Measurements from ENCODE around the gene ZNF511. TPM values are rescaled to one million over a fixed set of nuclear protein-coding genes. Genes with fewer than 3 reads are reported as not detected.

ZNF511 gene
- total and polyA plus RNA-seq, 4 donors: 18.2 to 39.6 (median 32.0) TPM

GRCh38 chr10:133354672-133355240, 46.0 kb downstream of the ZNF511 start:
- WGBS, 2 donors: 93 to 94% methylated on average over 14 of the region's 14 CpGs
- no peaks in the 10 kb centered on the region for H3K27me3 ChIP-seq (ENCODE audit: control insufficient read depth in 1 of 2, insufficient read depth in 2 of 2, low read length in 1 of 2)

GRCh38 chr10:133355266-133355665, 46.6 kb downstream of the ZNF511 start:
- no peaks in the 10 kb centered on the region for H3K36me3 ChIP-seq (ENCODE audit: control insufficient read depth in 1 of 2, insufficient read depth in 2 of 2, low read length in 1 of 2)
- intact Hi-C loops (cut with DNase I): no loop called here
- DNase-seq: no peak
- ATAC-seq (ENCODE audit: low FRiP score): no peak
- H3K4me3 ChIP-seq (ENCODE audit: low read length in 2 of 2): no peak overlapping the region
- H3K27ac ChIP-seq (ENCODE audit: low read depth in 1 of 2, low read length in 2 of 2): no peak overlapping the region
- H3K4me1 ChIP-seq (ENCODE audit: control insufficient read depth in 1 of 2, insufficient read depth in 2 of 2, low read length in 2 of 2): no peaks in the 10 kb centered on the region
- no peaks in the 10 kb centered on the region for H3K9me3 ChIP-seq (ENCODE audit: control insufficient read depth, low read length)
- WGBS, 2 donors: 95 to 98% methylated on average over 6 of the region's 6 CpGs
- H3K27me3 ChIP-seq (ENCODE audit: control insufficient read depth in 1 of 2, insufficient read depth in 2 of 2, low read length in 1 of 2): no peaks in the 10 kb centered on the region

More at GRCh38 chr10:133354672-133355240, 46.0 kb downstream of the ZNF511 start:
- Histone ChIP-seq H3K9me3 (ENCODE audit: control insufficient read depth, low read length) (no peaks in the 10 kb centered on the region), H3K4me3 (ENCODE audit: low read length in 2 of 2) (no peak overlapping the region), H3K4me1 (ENCODE audit: control insufficient read depth in 1 of 2, insufficient read depth in 2 of 2, low read length in 2 of 2) (no peaks in the 10 kb centered on the region), H3K27ac (ENCODE audit: low read depth in 1 of 2, low read length in 2 of 2) (no peak overlapping the region), H3K36me3 (ENCODE audit: control insufficient read depth in 1 of 2, insufficient read depth in 2 of 2, low read length in 1 of 2) (no peaks in the 10 kb centered on the region)
- no peak for DNase-seq
- intact Hi-C loops (cut with DNase I): no loop called here
- no peak for ATAC-seq (ENCODE audit: low FRiP score)

GRCh38 chr10:133355991-133356390, 47.3 kb downstream of the ZNF511 start:
- Histone ChIP-seq H3K36me3 (ENCODE audit: control insufficient read depth in 1 of 2, insufficient read depth in 2 of 2, low read length in 1 of 2) (no peaks in the 10 kb centered on the region), H3K27me3 (ENCODE audit: control insufficient read depth in 1 of 2, insufficient read depth in 2 of 2, low read length in 1 of 2) (no peaks in the 10 kb centered on the region), H3K4me1 (ENCODE audit: control insufficient read depth in 1 of 2, insufficient read depth in 2 of 2, low read length in 2 of 2) (no peaks in the 10 kb centered on the region), H3K4me3 (ENCODE audit: low read length in 2 of 2) (no peak overlapping the region), H3K9me3 (ENCODE audit: control insufficient read depth, low read length) (no peaks in the 10 kb centered on the region), H3K27ac (ENCODE audit: low read depth in 1 of 2, low read length in 2 of 2) (no peak overlapping the region)
- 97 to 100% methylated on average over 3 of the region's 3 CpGs for WGBS, 2 donors
- DNase-seq (no peak), ATAC-seq (ENCODE audit: low FRiP score) (no peak)
- intact Hi-C loops (cut with DNase I): no loop called here

GRCh38 chr10:133356549-133357284, 48.0 kb downstream of the ZNF511 start:
- no peak overlapping the region for H3K27ac ChIP-seq (ENCODE audit: low read depth in 1 of 2, low read length in 2 of 2)
- 53 to 55% methylated on average over 25 to 27 of the region's 27 CpGs for WGBS, 2 donors
- peak overlapping the region in 1 of 2 donors; percentile 51 for H3K4me3 ChIP-seq (ENCODE audit: low read length in 2 of 2)
- H3K36me3 ChIP-seq (ENCODE audit: control insufficient read depth in 1 of 2, insufficient read depth in 2 of 2, low read length in 1 of 2): no peaks in the 10 kb centered on the region
- no peak for DNase-seq
- no peaks in the 10 kb centered on the region for H3K27me3 ChIP-seq (ENCODE audit: control insufficient read depth in 1 of 2, insufficient read depth in 2 of 2, low read length in 1 of 2)
- intact Hi-C loops (cut with DNase I): no loop called here
- ATAC-seq (ENCODE audit: low FRiP score): no peak
- no peaks in the 10 kb centered on the region for H3K9me3 ChIP-seq (ENCODE audit: control insufficient read depth, low read length)
- H3K4me1 ChIP-seq (ENCODE audit: control insufficient read depth in 1 of 2, insufficient read depth in 2 of 2, low read length in 2 of 2): no peaks in the 10 kb centered on the region

GRCh38 chr10:133357285-133358161, 48.8 kb downstream of the ZNF511 start, which contains the start of gene FUOM:
TSS of gene FUOM (minus strand) at chr10:133358019. CDS start at chr10:133358007, 12 bp downstream.
- H3K27ac ChIP-seq (ENCODE audit: low read depth in 1 of 2, low read length in 2 of 2): no peak within 1 kb of the TSS
- no peaks in the 10 kb centered on the region for H3K4me1 ChIP-seq (ENCODE audit: control insufficient read depth in 1 of 2, insufficient read depth in 2 of 2, low read length in 2 of 2)
- H3K36me3 ChIP-seq (ENCODE audit: control insufficient read depth in 1 of 2, insufficient read depth in 2 of 2, low read length in 1 of 2): no peaks in the 10 kb centered on the region
- intact Hi-C loops (cut with DNase I): no loop called here
- H3K27me3 ChIP-seq (ENCODE audit: control insufficient read depth in 1 of 2, insufficient read depth in 2 of 2, low read length in 1 of 2): no peaks in the 10 kb centered on the region
- ATAC-seq (ENCODE audit: low FRiP score) (peak; percentile 72), DNase-seq (peak; percentile 77 to 84)
- no peaks in the 10 kb centered on the region for H3K9me3 ChIP-seq (ENCODE audit: control insufficient read depth, low read length)
- 2 to 4% methylated on average over 52 to 83 of the region's 83 CpGs for WGBS, 2 donors
- peak within 1 kb of the TSS; percentile 51 to 56 for H3K4me3 ChIP-seq (ENCODE audit: low read length in 2 of 2)

- H3K36me3 ChIP-seq (ENCODE audit: control insufficient read depth in 1 of 2, insufficient read depth in 2 of 2, low read length in 1 of 2): no peaks in the 10 kb centered on the region
- H3K4me1 ChIP-seq (ENCODE audit: control insufficient read depth in 1 of 2, insufficient read depth in 2 of 2, low read length in 2 of 2): no peaks in the 10 kb centered on the region
- intact Hi-C loops (cut with DNase I): no loop called here
- no peak overlapping the region for H3K27ac ChIP-seq (ENCODE audit: low read depth in 1 of 2, low read length in 2 of 2)
- H3K27me3 ChIP-seq (ENCODE audit: control insufficient read depth in 1 of 2, insufficient read depth in 2 of 2, low read length in 1 of 2): no peaks in the 10 kb centered on the region
- no peak overlapping the region for H3K4me3 ChIP-seq (ENCODE audit: low read length in 2 of 2)
- 83 to 86% methylated on average over 36 to 41 of the region's 41 CpGs for WGBS, 2 donors
- DNase-seq (peak in 1 of 2 donors; percentile 80), ATAC-seq (ENCODE audit: low FRiP score) (no peak)
- H3K9me3 ChIP-seq (ENCODE audit: control insufficient read depth, low read length): no peaks in the 10 kb centered on the region
Measured at GRCh38 chr10:133358162-133358924, 49.6 kb downstream of the ZNF511 start.

- no peaks in the 10 kb centered on the region for H3K36me3 ChIP-seq (ENCODE audit: control insufficient read depth in 1 of 2, insufficient read depth in 2 of 2, low read length in 1 of 2)
- ATAC-seq (ENCODE audit: low FRiP score) (no peak), DNase-seq (no peak)
- 86 to 87% methylated on average over 11 of the region's 11 CpGs for WGBS, 2 donors
- no peak overlapping the region for H3K4me3 ChIP-seq (ENCODE audit: low read length in 2 of 2)
- intact Hi-C loops (cut with DNase I): no loop called here
- no peaks in the 10 kb centered on the region for H3K27me3 ChIP-seq (ENCODE audit: control insufficient read depth in 1 of 2, insufficient read depth in 2 of 2, low read length in 1 of 2)
- H3K9me3 ChIP-seq (ENCODE audit: control insufficient read depth, low read length): no peaks in the 10 kb centered on the region
- no peaks in the 10 kb centered on the region for H3K4me1 ChIP-seq (ENCODE audit: control insufficient read depth in 1 of 2, insufficient read depth in 2 of 2, low read length in 2 of 2)
- no peak overlapping the region for H3K27ac ChIP-seq (ENCODE audit: low read depth in 1 of 2, low read length in 2 of 2)
Measured at GRCh38 chr10:133358925-133359310, 50.2 kb downstream of the ZNF511 start.

- no peaks in the 10 kb centered on the region for H3K27me3 ChIP-seq (ENCODE audit: control insufficient read depth in 1 of 2, insufficient read depth in 2 of 2, low read length in 1 of 2)
- H3K4me3 ChIP-seq (ENCODE audit: low read length in 2 of 2): no peak overlapping the region
- no peaks in the 10 kb centered on the region for H3K9me3 ChIP-seq (ENCODE audit: control insufficient read depth, low read length)
- intact Hi-C loops (cut with DNase I): no loop called here
- DNase-seq (no peak), ATAC-seq (ENCODE audit: low FRiP score) (no peak)
- 56 to 65% methylated on average over 6 of the region's 6 CpGs for WGBS, 2 donors
- H3K27ac ChIP-seq (ENCODE audit: low read depth in 1 of 2, low read length in 2 of 2): no peak overlapping the region
- H3K4me1 ChIP-seq (ENCODE audit: control insufficient read depth in 1 of 2, insufficient read depth in 2 of 2, low read length in 2 of 2): no peaks in the 10 kb centered on the region
- no peaks in the 10 kb centered on the region for H3K36me3 ChIP-seq (ENCODE audit: control insufficient read depth in 1 of 2, insufficient read depth in 2 of 2, low read length in 1 of 2)
Measured at GRCh38 chr10:133359554-133359971, 50.8 kb downstream of the ZNF511 start.
